Measurements from ENCODE around the gene CLDN3. TPM values are rescaled to one million over a fixed set of nuclear protein-coding genes. Genes with fewer than 3 reads are reported as not detected.

CLDN3 gene
- total and polyA plus RNA-seq, 9 of the 15 experiments (the other 6 are each of a cell fraction or from before 2014, with no cell fraction given): 0.29 TPM; not detected in 8

- TF ChIP-seq UBTF (IDR thresholded peaks at IDR 0.05; ENCODE audit: borderline replicate concordance in 1 of 2, low read depth in 2 of 2, low read length in 2 of 2): no peak
- TF ChIP-seq MAFK (IDR thresholded peaks at IDR 0.05; ENCODE audit: low read length): no peak
- TF ChIP-seq ASH1L (IDR thresholded peaks at IDR 0.05; ENCODE audit: borderline replicate concordance, low read depth, partially characterized antibody): no peak
- no peak for TF ChIP-seq POLR3G (IDR thresholded peaks at IDR 0.05; ENCODE audit: extremely low read depth, insufficient read length, insufficient replicate concordance)
- no peak for TF ChIP-seq DACH1 (IDR thresholded peaks at IDR 0.05; ENCODE audit: partially characterized antibody)
- TF ChIP-seq PTRF (tag; IDR thresholded peaks at IDR 0.05): no peak
- no peak for TF ChIP-seq ZBTB2 (IDR thresholded peaks at IDR 0.05)
- no peak for TF ChIP-seq NR2F6 (CRISPR knock-in tag; IDR thresholded peaks at IDR 0.05)
- TF ChIP-seq RNF219 (CRISPR knock-in tag; IDR thresholded peaks at IDR 0.05): no peak
Observed at GRCh38 chr7:73728551-73728950, 41.5 kb downstream of the CLDN3 start (continued).
